ENCODE measurements around the gene SCGB1C1. TPM values are rescaled to one million over a fixed set of nuclear protein-coding genes. Genes with fewer than 3 reads are reported as not detected.

SCGB1C1 gene
- total and polyA plus RNA-seq, 2 of the 8 experiments (the other 6 are each of a cell fraction or from before 2014, with no cell fraction given): not detected

GRCh38 chr11:225734-226453, 33.0 kb downstream of the SCGB1C1 start (continued):
- TF ChIP-seq RBBP5 (IDR thresholded peaks at IDR 0.05; ENCODE audit: borderline replicate concordance, low read depth, low read length): no peak
- no peak for TF ChIP-seq SIX5 (IDR thresholded peaks at IDR 0.05; ENCODE audit: low read depth, low read length)
- no peak for TF ChIP-seq MAFK (IDR thresholded peaks at IDR 0.05; ENCODE audit: low read depth, low read length)
- TF ChIP-seq TAF7 (optimal IDR thresholded peaks at IDR 0.05; ENCODE audit: borderline replicate concordance, low read depth, low read length): no peak

All from H1 (cell line).